MM.1S (cell line): Measurements from ENCODE around the gene CXCL12.

ENCODE experiments used
- CTCF ChIP-seq: fragments of 300-600 bp; sonication (generic); IDR thresholded peaks from 2 replicates; pipeline ENCODE4 v1.5.1; 2016; ENCODE audit warnings: antibody characterized with exemption, low read length, mixed read lengths
- EZH2 ChIP-seq: fragments of 300-600 bp; sonication (generic); optimal IDR thresholded peaks from 2 replicates; pipeline ENCODE3; 2017; ENCODE audit warnings: low read depth, mild to moderate bottlenecking, antibody characterized with exemption, low read length, mixed read lengths
- EZH2phosphoT487 ChIP-seq: fragments of 300-600 bp; sonication (generic); IDR thresholded peaks from 2 replicates; pipeline ENCODE4 v1.6.1; 2018; ENCODE audit warnings: antibody characterized with exemption, low read length

- TF ChIP-seq CTCF (no peak), EZH2 (no peak), EZH2phosphoT487 (no peak)
Observed at GRCh38 chr10:44399659-44400451, 15.0 kb upstream of the CXCL12 start.
